Left hindlimb (tissue), 1 donor: ENCODE measurements around the gene MTX1.
A peak's percentile ranks its signal among the peaks of the same experiment; 100 is the strongest.
"Not testable (repeated sequence)": the region's sequence is repeated elsewhere in the genome, so short reads cannot be mapped to it uniquely, and the experiment has no call there.

Experiments
- DNase-seq: peaks from one replicate; pipeline ENCODE4 v3.0.0-alpha.2; 2018

Gene MTX1

DNA sequence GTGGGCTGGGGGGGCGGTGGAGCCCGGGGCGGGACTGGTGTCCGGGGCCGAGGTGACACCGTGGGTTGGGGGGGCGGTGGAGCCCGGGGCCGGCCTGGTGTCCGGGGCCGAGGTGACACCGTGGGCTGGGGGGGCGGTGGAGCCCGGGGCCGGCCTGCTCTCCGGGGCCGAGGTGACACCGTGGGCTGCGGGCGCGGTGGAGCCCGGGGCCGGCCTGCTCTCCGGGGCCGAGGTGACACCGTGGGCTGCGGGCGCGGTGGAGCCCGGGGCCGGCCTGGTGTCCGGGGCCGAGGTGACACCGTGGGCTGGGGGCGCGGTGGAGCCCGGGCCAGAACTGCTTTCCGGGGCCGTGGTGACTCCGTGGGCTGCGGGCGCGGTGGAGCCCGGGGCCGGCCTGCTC lies 18.6 kb upstream of the MTX1 start:
- not testable (repeated sequence) for DNase-seq

GRCh38 chr1:155191904-155192303 lies 16.6 kb upstream of the MTX1 start:
- DNase-seq: peak; percentile 47

DNA sequence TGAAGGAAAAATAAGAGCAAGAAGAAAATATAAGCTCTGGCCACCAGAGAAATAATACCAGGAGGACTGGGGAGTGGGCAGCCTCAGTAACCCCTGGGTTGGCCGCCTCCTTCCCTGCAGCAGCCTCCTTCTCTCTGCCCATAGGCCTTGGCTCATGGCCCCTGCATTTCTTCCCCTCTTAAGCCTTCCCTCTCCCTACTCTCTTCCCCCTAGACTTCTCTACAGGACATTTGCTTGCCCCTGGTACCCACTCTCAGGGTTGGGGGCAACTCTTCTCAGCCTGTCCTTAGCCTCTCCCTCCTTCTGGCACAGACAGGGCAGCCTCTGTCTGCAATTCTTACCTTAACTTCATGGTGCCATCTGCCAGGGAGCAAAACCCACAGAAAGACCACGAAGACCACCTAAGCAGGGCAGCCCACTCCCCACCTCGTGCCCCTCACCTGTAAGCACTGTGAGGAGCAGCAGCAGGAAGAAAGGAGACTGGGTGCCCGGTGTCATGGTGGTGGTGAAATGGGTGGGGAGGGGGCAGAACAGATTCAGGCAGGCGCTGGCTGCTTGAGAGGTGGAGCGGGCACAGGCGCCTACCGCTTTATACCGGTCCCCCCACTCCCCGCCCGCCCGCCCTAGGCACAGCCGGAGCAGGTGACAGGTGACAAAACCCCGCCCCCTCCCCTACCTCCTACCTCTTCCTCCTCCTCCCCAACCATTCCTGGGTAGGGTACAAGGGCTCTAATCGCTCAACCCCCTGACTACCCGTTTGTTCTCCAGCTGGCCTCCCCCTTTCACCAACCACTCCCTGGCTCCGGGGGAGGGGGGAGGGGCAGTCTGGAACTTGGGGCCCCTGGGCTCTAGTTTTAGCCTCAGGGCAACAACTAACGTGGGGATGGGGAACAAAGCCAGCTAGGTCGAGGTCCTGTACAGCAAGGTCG lies 15.9 kb upstream of the MTX1 start:
- no peak for DNase-seq

- DNase-seq: peak; percentile 94
These were observed 15.1 kb upstream of the MTX1 start for GRCh38 chr1:155193275-155193990.

DNA sequence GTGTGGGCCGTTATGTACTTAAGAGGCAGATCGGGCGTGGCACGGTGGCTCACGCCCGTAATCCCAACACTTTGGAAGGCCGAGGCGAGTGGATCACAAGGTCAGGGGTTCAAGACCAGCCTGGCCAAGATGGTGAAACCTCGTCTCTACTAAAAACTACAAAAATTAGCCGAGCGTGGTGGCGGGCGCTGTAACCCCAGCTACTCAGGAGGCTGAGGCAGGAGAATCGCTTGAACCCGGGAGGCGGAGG lies 14.6 kb upstream of the MTX1 start:
- DNase-seq: not testable (repeated sequence)

DNA sequence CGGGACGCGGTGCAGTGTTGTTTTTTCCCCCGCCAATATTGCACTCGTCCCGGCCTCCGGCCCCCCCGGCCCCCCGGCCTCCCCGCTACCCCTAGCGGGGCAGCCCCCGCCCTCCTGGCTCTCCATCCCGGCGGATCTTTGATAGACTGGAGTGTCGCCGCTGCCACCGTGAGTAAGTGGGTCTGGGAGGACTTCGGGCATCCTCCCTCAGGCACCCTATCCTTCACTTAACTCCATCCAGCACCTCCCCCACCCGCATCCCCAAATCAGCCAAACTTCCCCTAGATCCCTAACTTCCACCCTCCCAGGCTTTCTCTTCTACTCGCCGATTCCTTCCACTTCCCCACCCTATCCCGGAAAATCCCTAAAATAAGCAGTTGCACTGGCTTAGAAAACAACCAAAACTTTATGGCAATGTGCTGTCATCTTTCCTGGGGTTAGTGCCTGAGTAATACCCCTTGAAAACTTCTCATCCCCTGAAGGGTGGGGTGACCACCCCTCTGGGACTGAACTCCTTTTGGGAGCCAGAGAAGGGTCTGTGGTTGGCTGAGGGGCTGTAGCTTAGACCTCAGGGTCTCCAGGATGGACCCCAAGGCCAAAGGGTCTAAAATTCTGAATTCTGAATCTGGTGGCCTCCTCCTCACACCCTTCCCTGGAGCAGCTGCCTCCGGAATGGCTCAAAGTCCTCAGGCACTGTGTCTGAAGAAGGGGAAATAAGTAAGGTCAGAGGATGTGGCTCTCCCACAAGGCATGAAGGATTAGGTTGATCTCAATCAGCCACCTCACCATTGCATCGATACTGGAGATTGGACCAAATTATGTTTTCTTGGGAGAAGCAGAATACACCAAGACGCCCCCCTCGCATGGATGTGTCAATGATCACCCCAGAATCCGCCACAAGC lies 13.0 kb upstream of the MTX1 start:
- peak; percentile 41 for DNase-seq

- DNase-seq: no peak
These were observed 12.2 kb upstream of the MTX1 start for GRCh38 chr1:155196103-155196892.

GRCh38 chr1:155196893-155197638 lies 11.4 kb upstream of the MTX1 start:
- DNase-seq: peak; percentile 43

DNA sequence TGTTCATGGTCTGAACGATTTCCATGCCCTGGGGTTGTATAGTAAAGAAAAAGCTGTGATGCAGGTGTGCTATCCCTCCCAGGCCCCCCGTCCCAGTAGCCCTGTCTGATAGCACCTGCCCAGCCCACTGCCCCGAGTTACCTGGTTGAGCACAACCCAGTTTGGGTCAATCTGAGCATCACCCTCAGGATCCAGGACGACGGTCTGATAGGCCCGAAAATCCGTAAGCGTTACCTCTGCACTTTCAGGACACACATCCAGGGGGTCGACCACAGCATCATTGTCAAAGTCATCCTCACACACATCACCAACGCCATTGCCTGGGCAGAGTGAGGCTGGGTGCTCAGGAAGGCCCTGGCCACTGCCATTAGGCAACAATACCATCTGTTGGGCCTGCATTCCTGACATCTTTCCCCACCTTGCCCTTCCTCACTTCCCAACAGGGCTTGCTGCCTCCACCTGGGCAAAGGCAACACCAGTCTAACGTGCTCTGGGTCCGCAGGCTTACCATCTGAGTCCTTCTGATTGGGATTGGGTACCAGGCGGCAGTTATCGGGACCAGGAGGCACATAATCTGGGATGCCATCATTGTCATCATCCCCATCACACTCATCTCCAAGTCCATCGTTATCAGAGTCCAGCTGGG lies 10.5 kb upstream of the MTX1 start:
- DNase-seq: peak; percentile 25

- peak; percentile 16 for DNase-seq
These were observed 10.0 kb upstream of the MTX1 start for GRCh38 chr1:155198547-155198906.

DNA sequence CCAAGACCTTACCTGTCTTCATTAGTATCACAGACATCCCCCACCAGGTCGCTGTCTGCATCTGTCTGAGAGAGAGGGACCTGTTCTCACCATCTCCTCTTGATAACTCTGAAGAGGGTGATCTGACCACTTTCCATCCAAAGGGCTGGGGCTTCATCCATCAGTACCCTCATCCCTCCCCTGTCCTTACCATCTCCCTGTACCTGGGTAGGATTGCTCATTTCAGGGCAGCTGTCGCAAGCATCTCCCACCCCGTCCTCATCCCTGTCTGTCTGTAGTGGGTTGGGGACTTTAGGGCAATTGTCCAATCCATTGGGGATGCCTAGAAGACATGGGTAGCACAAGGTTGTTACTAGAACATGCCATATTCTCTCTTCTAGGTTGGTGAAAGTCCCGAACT lies 8.7 kb upstream of the MTX1 start:
- no peak for DNase-seq

- DNase-seq: peak; percentile 23
These were observed 7.6 kb upstream of the MTX1 start for GRCh38 chr1:155200920-155201319.

DNA sequence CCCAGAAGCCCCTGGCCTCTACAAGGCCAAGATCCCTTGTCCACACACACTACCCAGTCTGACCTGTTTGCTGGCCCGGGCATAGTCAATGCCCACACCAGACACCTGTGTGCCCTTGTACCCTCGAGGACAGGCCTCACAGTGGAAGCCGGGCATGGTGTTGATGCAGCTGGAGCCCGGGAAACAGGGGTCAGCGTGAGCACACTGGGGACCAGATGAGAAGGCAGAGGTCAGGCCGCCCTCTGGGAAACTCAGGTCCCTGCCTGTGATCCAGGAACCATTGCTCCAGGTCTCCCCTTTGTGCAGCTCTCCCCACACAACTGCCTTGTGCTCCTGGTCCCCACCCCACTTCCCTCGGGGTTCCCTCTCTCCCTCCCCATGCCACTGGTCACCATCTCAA lies 6.3 kb upstream of the MTX1 start:
- DNase-seq: peak; percentile 39

GRCh38 chr1:155202731-155203515 lies 5.6 kb upstream of the MTX1 start:
- DNase-seq: peak; percentile 30

DNA sequence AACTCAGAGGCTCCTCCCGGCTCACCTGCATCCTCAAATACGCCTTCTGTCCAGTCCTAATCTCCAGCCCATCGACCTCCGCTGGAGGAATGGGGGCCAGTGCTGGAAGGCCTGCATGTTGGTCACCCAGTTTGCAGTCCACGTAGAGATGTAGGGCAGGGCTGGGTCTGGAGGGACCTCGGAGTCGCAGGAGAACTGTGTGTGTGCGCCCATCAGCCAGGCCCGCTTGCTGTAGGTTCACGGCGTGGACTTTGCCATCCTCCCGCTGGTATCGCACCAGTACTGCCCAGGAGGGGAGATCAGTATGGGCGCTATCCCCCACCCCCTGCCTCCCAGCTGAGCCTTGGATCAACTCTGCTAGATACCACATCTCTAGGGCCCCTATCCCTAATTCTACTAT lies 3.5 kb upstream of the MTX1 start:
- DNase-seq: no peak

DNA sequence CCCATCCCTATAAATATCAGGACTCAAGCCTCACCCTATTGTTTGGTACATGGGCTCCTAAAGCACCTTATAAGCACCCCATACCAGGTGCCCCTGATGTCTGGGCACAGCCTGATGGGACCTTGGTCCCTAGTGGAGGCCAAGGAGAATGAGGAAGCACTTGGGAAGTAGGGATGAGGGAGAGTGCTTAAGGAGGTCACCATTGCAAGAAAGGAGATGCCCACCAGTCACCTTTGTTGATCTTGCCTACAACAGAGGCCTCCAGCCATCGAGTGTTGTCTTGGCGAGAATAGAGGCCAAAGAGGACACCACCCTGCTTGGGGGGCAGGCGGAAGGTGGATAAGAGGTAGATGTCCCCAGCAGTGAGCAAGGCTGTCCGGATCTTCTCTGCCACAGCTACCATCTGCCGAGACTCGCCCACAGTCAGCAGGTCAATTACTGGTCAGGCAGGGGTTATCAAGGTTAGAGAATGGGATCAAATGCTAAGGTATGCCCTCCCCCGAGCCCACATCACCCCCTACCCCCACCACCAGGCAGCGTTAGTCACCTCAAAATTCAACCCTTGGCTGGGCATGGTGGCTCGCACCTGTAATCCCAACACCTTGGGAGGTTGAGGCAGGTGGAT lies 2.4 kb upstream of the MTX1 start:
- DNase-seq: peak; percentile 21

DNA sequence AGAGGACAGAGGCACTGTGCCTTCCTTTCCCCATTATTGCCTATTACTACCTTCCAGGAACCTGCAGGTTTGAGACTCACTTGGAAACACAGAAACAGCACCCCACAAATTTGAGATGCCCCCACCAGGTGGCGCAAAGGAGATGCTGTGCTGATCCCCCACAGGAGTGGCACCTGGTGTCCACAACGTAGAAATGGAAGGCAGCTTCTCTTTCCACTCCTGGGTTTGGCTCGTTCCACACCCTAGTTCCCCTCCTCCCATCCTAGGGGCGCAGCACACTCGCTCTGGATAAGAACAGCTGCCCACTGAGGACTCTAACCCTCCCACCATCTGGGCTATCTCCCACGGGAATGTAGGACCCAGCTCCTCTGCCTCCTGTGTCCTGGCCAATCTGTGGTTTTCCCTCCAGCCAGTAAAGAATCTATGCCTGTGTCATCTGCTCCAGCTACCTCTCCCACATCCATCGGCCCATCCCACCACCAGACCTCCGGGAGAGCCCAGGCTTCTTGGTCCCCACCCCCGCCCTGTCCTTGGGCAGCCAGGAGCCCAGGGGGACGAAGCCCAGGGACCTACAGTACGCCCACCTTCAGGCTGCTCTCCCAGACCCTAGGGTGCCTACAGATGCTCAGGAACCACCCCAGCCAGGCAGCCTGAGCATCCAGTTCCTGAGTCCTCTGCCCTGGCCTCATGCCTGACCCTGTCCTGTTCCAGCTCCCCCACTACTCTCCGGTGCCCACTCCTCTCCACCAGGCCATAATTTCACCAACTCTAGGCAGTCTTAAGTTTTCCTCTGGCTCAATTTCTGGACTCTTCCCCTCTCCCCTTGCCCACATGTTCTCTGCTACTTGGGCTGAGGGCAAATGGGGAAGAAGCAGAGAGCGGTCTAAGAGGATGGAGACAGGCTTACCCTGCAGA lies 1.3 kb upstream of the MTX1 start:
- peak; percentile 86 for DNase-seq

- peak; percentile 89 for DNase-seq
These were observed 522 bp upstream of the MTX1 start, which contains the start of gene THBS3 for GRCh38 chr1:155207806-155208540. Gene THBS3, minus strand, starts transcription at chr1:155207897. Its CDS starts 21 bp downstream, at chr1:155207876.
